Colonic mucosa (tissue), 4 donors: Measurements from ENCODE around the gene SNRPB. TPM values are rescaled to one million over a fixed set of nuclear protein-coding genes. Genes with fewer than 3 reads are reported as not detected.

Experiments used
- DNase-seq: peaks from one replicate; pipeline ENCODE4 v3.0.0-alpha.2; 2020
- H3K27ac ChIP-seq: fragments of 200-600 bp; one replicate; pipeline ENCODE4 v1.8.0; 2021
- H3K27me3 ChIP-seq: fragments of 200-600 bp; one replicate; pipeline ENCODE4 v1.8.0; 2021
- H3K36me3 ChIP-seq: fragments of 200-600 bp; one replicate; pipeline ENCODE4 v1.8.0; 2021
- H3K4me1 ChIP-seq: fragments of 200-600 bp; one replicate; pipeline ENCODE4 v1.8.0; 2021; ENCODE audit warnings: mild to moderate bottlenecking
- H3K4me3 ChIP-seq: fragments of 200-600 bp; one replicate; pipeline ENCODE4 v1.8.0; 2021
- H3K9ac ChIP-seq, 2 donors: one replicate each; pipeline ENCODE4 v1.7.0; 2013; ENCODE audit warnings: control low read depth in 2 of 2, low read depth in 2 of 2, low read length in 2 of 2
- H3K9me3 ChIP-seq: fragments of 200-600 bp; one replicate; pipeline ENCODE4 v1.8.0; 2021
- intact Hi-C: fragments of 100-400 bp; cut with DNase I; formaldehyde crosslinking; loops from one replicate; pipeline ENCODE4 v1.14.1; 2022
- total RNA-seq, 2 donors: library from RNA; stranded (reverse); fragmentation: NEBNext Ultra II Directional in 1 of 2; extraction: Animal tissue kit (Norgen Biotek cat#: 25700) in 1 of 2; gene quantifications; one replicate each; pipeline ENCODE4 v1.2.1, GENCODE V29; 2021
- TF ChIP-seq, protein P1 (sequence below): fragments of 200-600 bp; IDR thresholded peaks from one replicate; pipeline ENCODE4 v1.8.0; 2022; ENCODE audit warnings: antibody characterized with exemption, mild to moderate bottlenecking
- donor health status: healthy.
- donor health status: DM: no; HTN: no; CAD: no.
- donor health status: DM: no; HTN: no; CAD: no.

Gene SNRPB
- total RNA-seq, 2 donors from 2014 or later = 150 to 311 TPM

- TF ChIP-seq, protein P1, sequence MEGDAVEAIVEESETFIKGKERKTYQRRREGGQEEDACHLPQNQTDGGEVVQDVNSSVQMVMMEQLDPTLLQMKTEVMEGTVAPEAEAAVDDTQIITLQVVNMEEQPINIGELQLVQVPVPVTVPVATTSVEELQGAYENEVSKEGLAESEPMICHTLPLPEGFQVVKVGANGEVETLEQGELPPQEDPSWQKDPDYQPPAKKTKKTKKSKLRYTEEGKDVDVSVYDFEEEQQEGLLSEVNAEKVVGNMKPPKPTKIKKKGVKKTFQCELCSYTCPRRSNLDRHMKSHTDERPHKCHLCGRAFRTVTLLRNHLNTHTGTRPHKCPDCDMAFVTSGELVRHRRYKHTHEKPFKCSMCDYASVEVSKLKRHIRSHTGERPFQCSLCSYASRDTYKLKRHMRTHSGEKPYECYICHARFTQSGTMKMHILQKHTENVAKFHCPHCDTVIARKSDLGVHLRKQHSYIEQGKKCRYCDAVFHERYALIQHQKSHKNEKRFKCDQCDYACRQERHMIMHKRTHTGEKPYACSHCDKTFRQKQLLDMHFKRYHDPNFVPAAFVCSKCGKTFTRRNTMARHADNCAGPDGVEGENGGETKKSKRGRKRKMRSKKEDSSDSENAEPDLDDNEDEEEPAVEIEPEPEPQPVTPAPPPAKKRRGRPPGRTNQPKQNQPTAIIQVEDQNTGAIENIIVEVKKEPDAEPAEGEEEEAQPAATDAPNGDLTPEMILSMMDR = no peak
- H3K4me1 ChIP-seq = no peaks in the 10 kb centered on the region
- no peak overlapping the region for H3K9ac ChIP-seq
- no peaks in the 10 kb centered on the region for H3K27me3 ChIP-seq
- H3K4me3 ChIP-seq = no peak overlapping the region
- intact Hi-C loops = no loop called here
- no peak for DNase-seq
- H3K9me3 ChIP-seq = no peaks in the 10 kb centered on the region
- no peak overlapping the region for H3K27ac ChIP-seq
- no peaks in the 10 kb centered on the region for H3K36me3 ChIP-seq
Observed at GRCh38 chr20:2430538-2430937, 40.1 kb downstream of the SNRPB start.

GRCh38 chr20:2429051-2429450 is 41.5 kb downstream of the SNRPB start:
- no peak for DNase-seq
- Histone ChIP-seq H3K27me3 (no peaks in the 10 kb centered on the region), H3K36me3 (no peaks in the 10 kb centered on the region), H3K9me3 (no peaks in the 10 kb centered on the region), H3K27ac (no peak overlapping the region), H3K9ac (no peak overlapping the region), H3K4me1 (no peaks in the 10 kb centered on the region), H3K4me3 (no peak overlapping the region)
- TF ChIP-seq, protein P1 = no peak
- intact Hi-C loops = no loop called here

- DNase-seq = no peak
Observed at GRCh38 chr20:2421247-2421646, 49.3 kb downstream of the SNRPB start.

DNA sequence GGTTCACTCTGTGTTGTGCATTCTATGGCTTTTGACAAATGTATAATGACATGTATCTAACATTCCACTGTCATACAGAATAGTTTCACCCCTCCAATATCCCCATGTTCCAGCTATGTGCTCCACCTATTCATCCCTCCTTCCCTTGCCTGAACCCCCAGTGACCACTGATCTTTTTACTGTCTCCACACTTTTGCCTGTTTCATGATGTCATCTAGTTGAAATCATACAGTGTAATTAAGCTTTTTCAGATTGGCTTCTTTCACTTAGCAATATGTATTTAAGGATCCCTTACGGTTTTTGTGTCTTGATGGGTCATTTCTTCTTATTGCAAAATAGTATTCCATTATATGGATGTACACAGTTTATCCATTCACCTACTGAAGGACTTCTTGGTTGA is 50.1 kb downstream of the SNRPB start:
- DNase-seq = no peak
- no peak overlapping the region for H3K27ac ChIP-seq
- TF ChIP-seq, protein P1 = no peak

More at GRCh38 chr20:2421247-2421646, 49.3 kb downstream of the SNRPB start:
- no peak overlapping the region for H3K27ac ChIP-seq
- no peak overlapping the region for H3K4me3 ChIP-seq
- no peak overlapping the region for H3K9ac ChIP-seq
- no peaks in the 10 kb centered on the region for H3K27me3 ChIP-seq
- intact Hi-C loops = no loop called here
- H3K9me3 ChIP-seq = no peaks in the 10 kb centered on the region
- no peaks in the 10 kb centered on the region for H3K36me3 ChIP-seq
- no peaks in the 10 kb centered on the region for H3K4me1 ChIP-seq
- TF ChIP-seq, protein P1 = no peak

DNA sequence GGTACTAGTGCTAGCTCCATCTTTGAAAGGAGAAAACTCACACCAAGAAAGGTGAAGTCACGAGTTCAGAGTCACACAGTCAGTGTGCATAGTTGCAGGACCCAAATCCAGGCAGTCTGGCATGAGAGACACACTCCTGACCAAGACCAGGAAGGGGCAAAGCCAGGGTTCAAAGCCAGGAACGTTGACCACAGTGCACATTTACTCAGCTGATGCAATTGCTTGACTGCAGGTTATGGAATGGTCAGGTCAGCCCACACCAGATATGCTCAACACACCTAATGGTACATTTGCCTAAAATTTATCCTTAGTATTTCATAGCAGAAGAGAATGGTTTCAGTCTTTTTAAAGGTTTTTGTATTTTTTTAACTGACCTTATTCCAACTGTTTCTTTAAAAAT is 52.2 kb downstream of the SNRPB start:
- intact Hi-C loops = no loop called here
- no peak overlapping the region for H3K9ac ChIP-seq
- DNase-seq = no peak

More for the DNA sequence above, 50.1 kb downstream of the SNRPB start:
- intact Hi-C loops = no loop called here
- no peak overlapping the region for H3K9ac ChIP-seq
- H3K9me3 ChIP-seq = no peaks in the 10 kb centered on the region
- no peaks in the 10 kb centered on the region for H3K36me3 ChIP-seq
- no peaks in the 10 kb centered on the region for H3K27me3 ChIP-seq
- no peaks in the 10 kb centered on the region for H3K4me1 ChIP-seq
- no peak overlapping the region for H3K4me3 ChIP-seq

More for the DNA sequence above, 52.2 kb downstream of the SNRPB start:
- Histone ChIP-seq H3K27ac (no peak overlapping the region), H3K4me3 (no peak overlapping the region), H3K27me3 (no peaks in the 10 kb centered on the region), H3K36me3 (no peaks in the 10 kb centered on the region), H3K9me3 (no peaks in the 10 kb centered on the region), H3K4me1 (no peaks in the 10 kb centered on the region)
- TF ChIP-seq, protein P1 = no peak
